DMS153 (cell line): ENCODE measurements around the gene SALL2.

Experiments used
- DNase-seq: peaks from one replicate; lab custom pipeline; 2025; lab: John Stamatoyannopoulos, UW

Gene SALL2

DNA sequence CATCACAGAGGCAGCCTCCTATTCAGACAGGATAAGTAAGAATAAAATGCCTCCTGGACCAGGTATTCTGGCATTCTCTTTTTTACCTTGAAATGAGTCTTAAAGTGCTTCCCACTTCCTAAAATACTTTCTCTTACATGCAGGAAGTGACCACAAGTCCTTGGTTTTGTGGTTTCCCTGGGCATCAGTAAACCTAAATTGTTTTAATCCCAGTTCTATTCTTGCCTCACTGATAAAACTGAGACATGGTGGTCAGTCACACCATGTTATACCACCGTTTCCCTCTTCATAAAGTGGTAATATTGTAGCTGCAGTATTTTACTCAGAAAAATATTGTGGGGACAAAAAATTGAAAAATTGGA is 1.2 kb upstream of the SALL2 start:
- DNase-seq, result no peak

- DNase-seq, result peak; percentile 38
Observed at GRCh38 chr14:21526672-21527317, 649 bp upstream of the SALL2 start.

GRCh38 chr14:21525571-21525961 is 580 bp downstream of the SALL2 start:
- DNase-seq, result no peak

DNA sequence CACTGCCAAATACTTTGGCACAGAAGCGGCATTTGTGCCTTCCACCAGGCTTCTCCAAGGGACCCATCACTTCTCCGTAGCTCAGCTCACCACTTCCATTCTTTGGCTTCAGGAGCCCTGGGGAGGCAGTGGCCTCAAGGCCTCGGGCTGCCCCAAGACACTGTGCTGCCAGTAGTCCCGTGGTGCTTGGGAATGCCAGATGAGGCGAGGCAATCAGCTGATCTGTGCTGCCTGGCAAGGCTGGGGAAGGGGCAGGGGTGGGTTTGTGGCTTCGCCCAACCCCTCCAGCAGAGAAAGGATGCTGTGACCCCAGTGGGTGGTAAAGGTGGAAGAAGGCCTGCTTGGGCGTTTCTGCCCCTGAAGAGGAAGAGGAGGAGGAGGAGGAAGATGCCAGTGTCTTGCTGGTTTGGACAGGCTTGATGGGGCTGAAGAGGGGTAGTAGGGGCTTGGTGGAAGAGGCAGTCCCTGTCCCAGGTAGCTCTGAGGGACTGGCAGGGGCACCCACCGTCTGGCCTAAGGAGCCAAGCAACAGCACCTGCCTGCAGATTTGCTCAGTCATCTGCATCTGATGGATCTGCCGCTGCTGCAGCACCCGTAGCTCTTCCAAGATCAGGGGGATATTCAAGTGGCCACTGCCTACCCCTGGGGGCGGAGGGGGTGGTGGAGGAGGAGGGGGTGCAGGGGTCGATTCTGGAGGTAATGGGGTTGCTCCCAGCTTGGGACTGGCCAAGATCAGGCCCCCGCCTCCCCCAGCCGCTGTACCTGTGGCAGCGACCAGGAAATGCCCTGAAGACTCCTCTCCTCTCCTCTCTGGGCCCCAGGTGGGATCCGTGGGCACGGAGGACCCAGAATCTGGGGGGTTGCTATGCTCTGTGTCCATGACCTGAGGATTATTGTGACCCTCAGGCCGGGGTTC is 1.3 kb downstream of the SALL2 start:
- DNase-seq, result no peak

DNA sequence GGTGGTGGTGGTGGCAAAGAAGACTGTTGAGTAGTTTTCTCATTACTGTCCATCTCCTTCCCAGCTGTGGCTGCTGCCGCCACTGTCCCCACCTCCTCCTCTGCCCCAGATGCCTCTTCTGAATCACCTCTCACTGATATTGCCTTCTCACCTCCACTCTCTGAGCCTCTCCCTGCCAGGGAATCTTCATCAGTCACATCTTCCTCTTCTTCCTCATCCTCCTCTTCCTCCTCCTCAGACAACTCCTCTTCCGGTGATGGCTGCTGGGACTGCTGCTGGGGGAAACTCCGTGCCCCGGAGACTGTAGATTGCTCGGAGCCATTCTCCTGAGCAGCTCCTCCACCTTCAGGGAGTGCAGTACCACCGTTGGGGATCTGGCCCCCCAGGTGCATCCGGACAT is 2.9 kb downstream of the SALL2 start:
- DNase-seq, result no peak

- DNase-seq, result no peak
Observed at GRCh38 chr14:21521501-21521900, 4.6 kb downstream of the SALL2 start.

GRCh38 chr14:21520767-21521166 is 5.4 kb downstream of the SALL2 start:
- DNase-seq, result no peak

DNA sequence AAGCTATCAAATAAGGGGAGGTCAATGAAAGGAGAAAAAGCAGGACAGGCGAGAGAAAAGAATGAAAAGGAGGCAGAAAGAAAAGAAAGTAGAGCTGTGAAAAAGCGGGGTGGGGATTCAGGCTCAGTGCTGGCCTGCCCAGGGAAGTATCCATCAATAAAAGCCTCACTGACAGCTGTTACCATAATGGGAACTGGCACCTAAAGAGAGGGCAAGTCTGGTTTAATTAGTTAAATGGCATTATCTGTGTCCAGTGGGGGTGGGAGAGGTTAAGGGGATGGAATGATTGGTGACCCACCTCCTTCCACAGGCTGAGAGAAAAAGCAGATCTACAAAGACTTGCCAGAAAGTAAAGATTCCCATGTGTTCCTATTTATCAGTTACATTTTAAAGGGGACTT is 7.4 kb downstream of the SALL2 start:
- DNase-seq, result no peak

DNA sequence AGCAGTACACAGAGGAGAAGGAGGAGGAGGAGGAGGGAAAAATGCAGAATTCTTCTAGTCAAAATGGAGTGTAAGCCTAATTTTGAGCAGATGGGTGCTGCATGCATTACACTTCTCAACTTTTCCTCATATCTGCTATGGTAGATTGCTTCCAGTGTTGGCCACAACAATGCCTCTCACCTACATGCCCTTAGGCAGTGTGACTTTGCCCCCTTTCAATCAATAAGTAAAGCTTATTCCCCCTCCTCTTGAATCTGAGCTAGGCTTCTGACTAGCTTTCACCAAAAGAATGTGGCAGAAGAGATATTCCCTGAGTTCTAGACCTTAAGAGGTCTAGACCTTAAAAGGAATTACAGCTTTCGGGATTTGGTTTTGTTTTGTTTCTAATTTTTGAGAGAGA is 11.8 kb downstream of the SALL2 start:
- no peak for DNase-seq

DNA sequence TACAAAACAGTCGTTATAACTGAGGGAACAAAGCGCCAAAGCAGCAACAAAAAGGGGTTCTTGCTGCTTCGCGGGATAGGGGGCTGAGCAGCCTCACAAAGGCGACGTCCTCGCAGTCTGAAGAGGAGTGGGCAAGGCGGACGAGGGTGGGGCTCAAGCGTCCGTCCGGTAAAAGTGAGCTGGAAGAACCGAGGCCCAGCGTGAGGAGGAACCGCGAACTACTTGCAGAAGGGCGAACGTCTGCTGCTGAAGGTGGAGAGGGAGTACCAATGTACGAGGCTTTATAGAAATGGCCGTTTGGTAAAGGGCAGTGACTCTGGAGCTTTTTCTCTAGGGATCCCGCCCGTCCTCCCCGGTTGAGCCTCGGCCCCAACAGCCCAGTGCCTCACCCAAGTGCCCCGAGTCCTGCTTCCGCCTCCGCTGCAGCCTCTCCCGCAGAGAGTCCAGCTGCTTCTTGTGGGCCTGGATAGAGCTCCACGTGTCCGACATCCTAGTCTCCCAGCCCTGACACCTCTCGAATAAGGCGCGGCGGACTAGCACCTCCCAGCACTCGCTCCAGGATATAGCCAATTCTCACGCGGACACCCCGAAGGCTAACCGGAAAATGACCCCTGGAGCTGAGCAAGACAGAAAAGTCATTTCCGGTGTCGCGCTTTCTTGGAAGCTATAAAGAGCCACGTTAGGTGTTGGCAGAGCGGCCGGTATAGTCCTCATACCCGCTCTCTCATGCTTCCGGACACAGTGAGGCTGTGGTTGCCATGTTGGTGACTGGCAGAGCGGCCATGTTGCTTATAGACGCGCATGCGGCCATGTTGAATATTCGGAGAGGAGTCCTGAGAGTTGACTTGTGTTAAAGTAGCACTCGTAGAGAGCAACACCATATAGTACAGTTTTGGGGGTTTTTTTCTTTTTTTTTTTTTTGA is 15.2 kb downstream of the SALL2 start, which contains the start of gene METTL3:
METTL3 (minus strand) TSS at position 606 of the 923 bp plus-strand sequence; CDS start at position 489, 117 bp downstream.
- DNase-seq, result peak; percentile 98

- no peak for DNase-seq
Observed at GRCh38 chr14:21509432-21510143, 16.6 kb downstream of the SALL2 start.

DNA sequence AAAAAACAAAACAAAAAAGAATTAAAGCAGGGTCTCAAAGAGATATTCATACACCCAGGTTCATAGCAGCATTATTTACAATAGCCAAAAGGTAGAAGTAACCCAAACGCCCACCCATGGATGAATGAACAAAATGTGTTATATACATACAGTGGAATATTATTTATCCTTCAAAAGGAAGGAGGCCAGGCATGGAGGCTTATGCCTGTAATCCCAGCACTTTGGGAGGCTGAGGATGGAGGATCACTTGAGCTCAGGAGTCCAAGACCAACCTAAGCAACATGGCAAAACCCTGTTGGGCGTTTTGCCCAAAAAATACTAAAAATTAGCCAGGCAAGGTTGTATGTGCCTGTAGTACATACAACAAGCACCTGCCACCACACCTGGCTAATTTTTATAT is 19.6 kb downstream of the SALL2 start:
- no peak for DNase-seq

GRCh38 chr14:21505012-21505553 is 21.1 kb downstream of the SALL2 start:
- no peak for DNase-seq

DNA sequence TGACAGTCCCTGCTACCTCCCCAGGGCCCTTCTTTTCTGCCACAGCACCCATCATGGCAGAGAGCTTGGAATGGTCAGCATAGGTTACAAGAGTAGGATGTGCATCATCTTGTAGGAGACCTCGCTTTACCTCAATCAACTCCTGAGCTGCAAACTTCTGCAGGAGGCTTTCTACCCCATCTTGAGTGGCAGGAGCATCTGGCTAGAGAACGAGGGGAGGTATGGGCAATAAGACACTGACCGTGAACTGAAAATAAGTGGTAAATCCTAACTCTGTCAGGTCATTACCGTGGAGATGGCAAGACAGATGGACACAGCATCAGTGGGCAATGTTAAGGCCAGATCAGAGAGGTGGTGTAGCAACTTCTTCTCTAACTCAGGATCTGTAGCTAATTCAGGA is 22.8 kb downstream of the SALL2 start:
- no peak for DNase-seq

GRCh38 chr14:21501568-21501967 is 24.6 kb downstream of the SALL2 start:
- no peak for DNase-seq

DNA sequence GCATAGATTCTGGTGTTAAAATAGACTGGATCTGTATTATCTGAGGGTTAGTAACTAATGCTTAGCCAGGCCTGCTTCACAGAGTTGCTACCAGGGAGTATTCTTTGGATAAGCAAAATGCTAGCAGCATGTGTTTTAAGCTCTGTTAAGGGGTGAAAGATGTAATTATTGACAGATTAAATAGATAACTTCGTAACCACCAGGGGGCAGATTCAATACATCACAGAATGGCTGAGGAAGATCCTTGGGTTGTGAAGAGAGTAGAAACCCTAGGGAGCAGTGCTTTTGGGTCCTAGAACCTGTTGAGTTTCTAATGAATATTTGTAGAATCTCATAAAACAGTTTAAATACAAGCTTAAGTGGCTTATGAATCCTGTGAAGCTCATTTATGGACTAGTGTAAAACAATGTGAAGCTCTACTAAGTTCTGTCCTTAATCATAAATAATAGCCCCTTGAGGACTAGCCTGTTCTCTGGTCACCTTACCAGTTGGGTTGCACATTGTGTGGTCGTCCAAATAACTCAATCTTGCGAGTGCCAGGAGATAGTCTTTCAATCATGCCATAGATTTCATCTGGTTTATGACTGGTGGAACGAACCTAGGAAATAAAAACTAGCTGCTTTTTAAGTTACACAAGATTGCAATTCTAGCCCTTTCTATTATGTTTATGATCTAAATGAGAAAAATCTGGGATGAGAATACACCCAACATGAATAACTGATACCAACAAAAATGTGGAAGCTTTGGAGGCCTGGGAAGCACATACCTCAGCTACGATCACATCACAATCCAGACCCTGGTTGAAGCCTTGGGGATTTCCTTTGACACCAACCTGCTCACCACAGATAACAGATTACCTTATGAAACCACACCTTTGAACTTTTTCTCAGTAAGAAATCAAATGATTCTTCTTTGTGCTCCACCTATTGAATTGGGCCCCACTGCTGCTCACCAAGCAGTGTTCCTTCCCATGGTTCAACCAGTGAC is 27.3 kb downstream of the SALL2 start:
- DNase-seq, result peak; percentile 29

DNA sequence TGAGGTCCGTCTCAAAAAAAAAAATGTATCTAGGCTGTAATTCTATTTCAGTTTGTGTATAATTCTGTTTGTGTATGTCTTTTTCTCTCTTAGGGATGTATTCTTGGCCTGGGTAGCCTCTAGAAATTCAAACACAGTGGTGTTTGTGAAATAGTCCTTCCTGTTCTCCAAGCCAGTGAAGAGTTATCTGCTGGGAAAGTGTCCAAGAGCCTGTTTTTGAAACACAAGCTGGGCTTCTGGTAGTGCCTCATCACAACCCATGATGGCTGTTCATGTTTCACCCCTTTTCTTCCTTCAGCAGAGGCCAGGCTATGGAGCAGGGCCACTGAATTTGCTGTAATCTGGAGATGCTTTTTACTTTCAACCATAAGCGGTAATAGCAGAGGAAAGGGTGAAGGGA is 29.7 kb downstream of the SALL2 start:
- no peak for DNase-seq

DNA sequence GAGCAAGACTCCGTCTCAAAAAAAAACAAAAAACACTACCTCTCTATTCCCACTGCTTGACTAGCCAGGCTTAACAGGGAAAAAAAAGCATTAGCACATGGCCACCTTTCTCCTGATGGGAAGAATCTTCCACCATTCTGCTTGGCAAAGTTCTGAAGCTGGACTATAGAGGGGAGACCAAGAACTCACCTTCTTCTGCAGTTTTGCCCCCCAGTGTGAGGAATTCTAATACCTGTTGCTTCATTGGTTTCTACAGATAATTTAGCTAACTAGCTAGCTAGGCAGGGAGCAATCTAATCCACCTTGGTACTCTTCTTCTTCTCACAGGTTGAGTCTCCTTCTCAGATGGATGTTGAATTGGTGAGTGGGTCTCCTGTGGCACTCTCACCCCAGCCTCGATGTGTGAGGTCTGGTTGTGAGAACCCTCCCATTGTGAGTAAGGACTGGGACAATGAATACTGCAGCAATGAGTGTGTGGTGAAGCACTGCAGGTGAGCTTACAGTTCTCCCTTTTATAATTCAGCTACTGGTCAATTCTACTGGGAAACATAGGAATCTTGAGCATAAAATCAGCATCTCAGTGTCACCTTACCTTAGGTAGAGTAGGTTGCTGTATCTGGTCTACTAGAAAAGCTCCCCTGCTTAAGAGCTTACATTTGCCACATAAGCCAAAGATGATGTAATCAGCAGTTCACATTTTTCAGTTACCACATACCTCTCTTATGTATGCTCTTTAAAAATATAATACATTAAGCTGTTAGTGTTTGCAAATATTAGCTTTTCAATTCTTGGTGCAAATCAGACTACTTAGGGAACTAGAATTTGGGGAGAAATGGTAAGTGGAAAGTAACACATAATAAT is 31.0 kb downstream of the SALL2 start:
- DNase-seq, result no peak

GRCh38 chr14:21486640-21487087 is 39.5 kb downstream of the SALL2 start:
- no peak for DNase-seq
